Activated CD8-positive, alpha-beta memory T cell treated with anti-CD3 and anti-CD28 coated beads for 36 hours (primary cell): Measurements from ENCODE around the gene MED17. TPM values are rescaled to one million over a fixed set of nuclear protein-coding genes. Genes with fewer than 3 reads are reported as not detected.
"Not testable (repeated sequence)": the region's sequence is repeated elsewhere in the genome, so short reads cannot be mapped to it uniquely, and the experiment has no call there.

ENCODE experiments used
- CTCF ChIA-PET: fragments of 350-600 bp; sonication (Branson Sonifier 250); formaldehyde crosslinking; loops from one replicate; lab custom pipeline; 2021; ENCODE audit warnings: antibody characterized with exemption; lab: Charles Lee
- POLR2A ChIA-PET: fragments of 350-600 bp; sonication (Branson Sonifier 250); formaldehyde crosslinking; loops from one replicate; lab custom pipeline; 2021; ENCODE audit warnings: antibody characterized with exemption; lab: Charles Lee
- total RNA-seq, 2 experiments: library from RNA; stranded (reverse); gene quantifications; one replicate each; pipeline ENCODE4 v1.2.3, GENCODE V29; 2021

The MED17 gene, protein sequence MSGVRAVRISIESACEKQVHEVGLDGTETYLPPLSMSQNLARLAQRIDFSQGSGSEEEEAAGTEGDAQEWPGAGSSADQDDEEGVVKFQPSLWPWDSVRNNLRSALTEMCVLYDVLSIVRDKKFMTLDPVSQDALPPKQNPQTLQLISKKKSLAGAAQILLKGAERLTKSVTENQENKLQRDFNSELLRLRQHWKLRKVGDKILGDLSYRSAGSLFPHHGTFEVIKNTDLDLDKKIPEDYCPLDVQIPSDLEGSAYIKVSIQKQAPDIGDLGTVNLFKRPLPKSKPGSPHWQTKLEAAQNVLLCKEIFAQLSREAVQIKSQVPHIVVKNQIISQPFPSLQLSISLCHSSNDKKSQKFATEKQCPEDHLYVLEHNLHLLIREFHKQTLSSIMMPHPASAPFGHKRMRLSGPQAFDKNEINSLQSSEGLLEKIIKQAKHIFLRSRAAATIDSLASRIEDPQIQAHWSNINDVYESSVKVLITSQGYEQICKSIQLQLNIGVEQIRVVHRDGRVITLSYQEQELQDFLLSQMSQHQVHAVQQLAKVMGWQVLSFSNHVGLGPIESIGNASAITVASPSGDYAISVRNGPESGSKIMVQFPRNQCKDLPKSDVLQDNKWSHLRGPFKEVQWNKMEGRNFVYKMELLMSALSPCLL
- 10 to 100 TPM; 36.3 to 42.1 TPM for total RNA-seq

DNA sequence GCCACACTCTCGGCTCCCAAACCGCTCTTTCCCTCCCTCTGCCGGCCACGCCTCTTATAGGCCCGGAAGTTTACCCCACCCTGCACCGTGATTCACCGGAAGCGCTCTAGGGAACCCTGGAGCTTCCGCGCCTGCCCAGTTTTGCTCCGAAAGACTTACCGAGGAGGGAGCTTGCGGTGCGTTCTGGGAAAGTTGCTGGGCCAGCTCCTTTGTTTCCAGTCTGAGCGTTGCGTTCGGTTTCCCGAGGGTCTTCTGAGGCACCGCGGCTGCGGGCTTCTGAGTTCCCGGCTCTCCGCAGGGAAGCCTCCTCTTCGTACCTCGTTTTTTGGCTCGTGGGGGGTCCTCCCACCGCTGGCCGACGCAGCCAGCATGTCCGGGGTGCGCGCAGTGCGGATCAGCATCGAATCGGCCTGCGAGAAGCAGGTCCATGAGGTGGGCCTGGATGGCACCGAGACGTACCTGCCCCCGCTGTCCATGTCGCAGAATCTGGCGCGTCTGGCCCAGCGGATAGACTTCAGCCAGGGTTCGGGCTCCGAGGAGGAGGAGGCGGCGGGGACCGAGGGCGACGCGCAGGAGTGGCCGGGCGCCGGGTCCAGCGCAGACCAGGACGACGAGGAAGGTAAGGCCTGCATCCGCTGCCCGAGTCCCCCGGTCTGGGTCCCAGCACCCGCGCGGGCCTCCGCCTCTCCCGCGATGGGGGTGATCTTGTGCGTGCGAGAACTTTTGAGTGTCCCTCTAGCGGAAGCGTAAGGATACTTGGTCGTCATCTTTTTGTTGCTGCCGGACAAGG lies at the start of gene MED17:
MED17 (plus strand) TSS at position 138 of the 790 bp plus-strand sequence; CDS start at position 370, 232 bp downstream.
- ChIA-PET POLR2A (interaction anchor here (0.6 to 2.9 kb wide), 9 partner anchors 14 to 580 kb away, joined by 3 to 61 read pairs (median 6); partner anchors contain the start of genes C11orf54, CEP295, PANX1 and TAF1D), CTCF (interaction anchor here (0.8 to 1.2 kb wide), 4 partner anchors 19 to 123 kb away, joined by 3 to 10 read pairs (median 3); partner anchors contain the start of genes C11orf54, CEP295 and TAF1D)

DNA sequence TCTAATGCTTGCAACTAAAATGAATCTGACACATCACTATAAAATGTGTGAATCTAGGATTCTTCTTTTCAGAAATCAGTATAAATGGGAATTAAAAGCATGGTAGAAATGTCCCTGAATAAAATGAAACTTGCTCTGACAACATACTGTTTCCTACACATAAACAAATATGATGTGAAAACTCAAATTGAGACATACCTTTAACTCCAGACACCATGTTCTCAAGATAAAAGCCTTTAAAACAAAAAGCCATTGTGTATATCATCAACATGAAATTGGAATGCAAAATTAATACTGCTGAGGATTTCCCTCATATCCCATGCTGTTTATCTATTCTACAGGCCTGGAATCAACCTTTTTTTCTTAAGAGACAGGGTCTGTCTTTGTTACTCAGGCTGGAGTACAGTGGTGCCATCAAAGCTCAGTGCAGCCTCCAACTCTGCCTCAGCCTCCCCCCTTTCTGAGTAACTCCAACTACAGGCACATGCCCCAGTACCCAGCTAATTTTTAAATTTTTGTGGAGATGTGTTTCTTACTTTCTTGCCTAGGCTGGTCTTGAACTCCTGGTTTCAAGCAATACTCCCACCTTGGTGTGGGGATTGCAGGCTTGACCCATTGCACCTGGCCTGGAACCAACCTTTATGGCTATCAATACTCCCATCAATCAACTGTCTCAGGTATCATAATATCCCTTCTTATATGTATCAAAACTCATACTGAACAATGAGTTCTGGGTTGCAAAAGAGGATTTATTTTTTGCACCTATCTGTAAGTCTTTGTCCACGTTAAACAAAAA lies 49.5 kb upstream of the MED17 start:
- ChIA-PET CTCF (no interaction called here), POLR2A (interaction anchor here (2.0 kb wide), 1 partner anchor 49 kb away, joined by 5 read pairs; the partner anchor contains the start of gene MED17)

DNA sequence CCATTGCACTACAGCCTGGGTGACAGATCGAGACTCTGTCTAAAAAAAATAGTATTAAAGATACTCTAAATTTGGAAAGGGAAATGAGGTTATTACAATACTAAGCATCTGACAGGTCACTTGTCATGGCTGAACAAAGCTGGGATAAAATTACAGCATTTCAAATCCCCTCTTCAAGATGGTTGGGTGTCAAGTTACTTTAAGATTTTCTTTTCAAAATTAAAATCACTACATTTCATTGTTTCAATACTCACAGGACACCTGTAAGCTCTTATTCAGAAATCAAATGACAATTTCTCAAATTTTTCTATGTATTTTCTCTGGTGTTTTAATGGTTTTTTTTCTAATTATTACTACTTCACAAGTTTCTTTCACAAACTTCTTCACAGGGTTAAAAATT lies 48.5 kb upstream of the MED17 start:
- CTCF ChIA-PET, result no interaction called here

DNA sequence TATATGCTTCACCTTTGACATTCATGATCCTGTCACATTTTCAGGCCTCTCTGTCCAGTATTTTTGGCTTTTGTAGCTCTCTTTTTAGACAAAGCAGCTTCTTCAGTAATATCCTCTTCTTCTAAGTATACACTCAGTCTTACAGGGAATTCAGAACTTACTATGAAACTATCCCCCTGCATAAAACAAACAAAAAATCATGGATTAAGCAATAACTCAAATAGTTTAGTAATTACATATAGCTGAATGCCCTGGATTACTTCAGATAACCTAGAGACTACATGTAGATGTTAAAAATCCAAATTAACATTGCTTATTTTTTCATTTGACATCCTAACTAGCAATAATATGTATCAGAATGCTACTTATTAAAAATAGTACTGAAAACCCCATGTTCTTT lies 48.0 kb upstream of the MED17 start:
- CTCF ChIA-PET, result no interaction called here
- POLR2A ChIA-PET, result interaction anchor here (2.0 kb wide), 1 partner anchor 48 kb away, joined by 5 read pairs; the partner anchor contains the start of gene MED17

More for the DNA sequence above, 48.5 kb upstream of the MED17 start:
- POLR2A ChIA-PET, result interaction anchor here (2.0 kb wide), 1 partner anchor 48 kb away, joined by 5 read pairs; the partner anchor contains the start of gene MED17

DNA sequence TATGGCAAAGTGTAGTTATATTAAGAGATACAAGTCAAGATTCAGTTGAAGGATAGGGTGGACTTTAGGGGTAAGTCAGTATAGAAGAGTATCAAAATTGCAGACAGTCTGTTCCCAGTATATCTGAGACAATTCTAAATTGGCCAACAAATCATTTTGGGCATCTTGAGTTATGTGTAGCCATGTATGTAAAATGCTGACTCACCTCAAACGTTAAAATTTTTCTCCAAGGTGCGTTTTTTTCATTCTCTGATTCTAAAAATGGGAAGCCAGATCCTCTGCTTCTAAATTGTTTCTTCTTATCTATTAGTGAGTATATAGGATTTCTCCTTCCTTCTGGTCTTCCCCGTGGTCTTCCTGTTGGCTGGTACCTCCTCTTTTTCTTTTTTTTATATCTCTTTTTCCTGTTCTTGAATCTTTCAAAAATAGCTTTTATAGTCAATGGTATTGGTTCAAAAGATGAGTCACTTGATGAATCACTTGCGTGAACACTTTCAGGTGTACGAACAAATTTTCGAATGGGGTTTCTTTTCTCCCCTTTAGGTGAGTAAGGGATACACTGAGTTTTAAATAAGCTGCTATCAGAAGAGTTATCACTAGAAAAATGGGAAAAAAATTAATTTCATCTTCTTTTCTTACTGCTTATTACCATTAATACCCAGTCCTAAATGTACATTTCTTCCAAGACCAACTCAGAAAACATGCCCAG lies 46.0 kb upstream of the MED17 start:
- POLR2A ChIA-PET, result interaction anchor here (1.1 to 4.5 kb wide), 4 partner anchors 8 to 59 kb away, joined by 3 to 35 read pairs (median 5); partner anchors contain the start of gene MED17
- CTCF ChIA-PET, result interaction anchor here (0.9 to 1.4 kb wide), 2 partner anchors 10 to 46 kb away, joined by 3 to 5 read pairs; partner anchors contain the start of gene MED17

DNA sequence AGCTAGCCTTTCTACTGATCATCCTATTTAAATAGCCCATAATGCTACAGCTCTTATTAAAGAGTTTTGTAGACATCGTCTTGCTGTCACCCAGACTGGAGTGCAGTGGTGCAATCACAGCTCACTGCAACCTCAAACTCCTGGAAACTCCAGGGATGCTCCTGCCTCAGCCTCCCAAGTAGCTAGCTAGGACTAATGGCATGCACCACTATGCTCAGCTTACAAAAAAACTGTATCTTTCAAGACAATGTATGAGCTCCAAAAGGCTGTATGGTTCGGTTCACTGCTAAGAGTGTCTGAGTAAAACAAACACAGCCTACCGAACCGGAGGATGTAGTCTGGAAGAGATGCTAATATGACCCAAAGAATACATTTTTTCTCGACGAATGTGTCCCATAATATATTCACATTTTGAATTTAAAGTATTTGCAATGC lies 45.4 kb upstream of the MED17 start:
- CTCF ChIA-PET, result interaction anchor here (0.9 to 1.4 kb wide), 2 partner anchors 11 to 45 kb away, joined by 3 to 5 read pairs; partner anchors contain the start of gene MED17

DNA sequence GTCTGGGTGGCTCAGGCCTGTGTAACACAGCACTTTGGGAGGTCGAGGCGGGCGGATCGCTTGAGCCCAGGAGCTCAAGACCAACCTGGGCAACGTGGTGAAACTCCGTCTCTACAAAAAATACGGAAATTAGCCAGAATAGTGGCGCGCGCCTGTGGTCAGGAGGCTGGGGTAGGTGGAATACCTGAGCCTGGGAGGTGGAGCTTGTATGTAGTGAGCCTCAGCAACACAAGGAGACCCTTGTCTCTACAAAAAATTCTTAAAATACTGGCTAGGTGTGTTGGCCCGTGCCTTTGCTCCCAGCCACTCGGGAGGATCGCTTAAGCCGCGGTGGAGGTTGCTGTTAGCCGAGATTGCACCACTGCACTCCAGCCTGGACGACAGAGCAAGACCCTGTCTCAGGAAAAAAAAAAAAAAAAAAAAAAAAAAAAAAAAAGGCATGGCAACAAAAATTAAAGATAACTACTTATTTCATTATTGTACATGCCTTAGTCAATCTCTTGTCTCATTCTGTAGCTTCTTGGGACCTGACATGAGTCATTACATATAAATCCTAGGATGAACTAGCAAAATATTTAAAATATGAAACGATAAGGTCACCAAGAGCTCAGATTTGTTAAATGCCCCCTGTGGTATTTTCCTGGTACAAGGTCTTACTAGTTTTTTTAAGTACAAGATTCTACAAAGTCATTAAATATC lies 43.9 kb upstream of the MED17 start:
- ChIA-PET CTCF (interaction anchor here (0.6 to 2.5 kb wide), 3 partner anchors 17 to 55 kb away, joined by 3 to 10 read pairs (median 4); partner anchors contain the start of gene MED17), POLR2A (interaction anchor here (0.6 to 4.5 kb wide), 10 partner anchors 10 to 1327 kb away, joined by 3 to 61 read pairs (median 6); partner anchors contain the start of genes CEP295, FUT4, MED17 and PANX1)

More for the DNA sequence above, 45.4 kb upstream of the MED17 start:
- POLR2A ChIA-PET, result interaction anchor here (1.1 to 4.5 kb wide), 4 partner anchors 9 to 59 kb away, joined by 3 to 35 read pairs (median 5); partner anchors contain the start of gene MED17

DNA sequence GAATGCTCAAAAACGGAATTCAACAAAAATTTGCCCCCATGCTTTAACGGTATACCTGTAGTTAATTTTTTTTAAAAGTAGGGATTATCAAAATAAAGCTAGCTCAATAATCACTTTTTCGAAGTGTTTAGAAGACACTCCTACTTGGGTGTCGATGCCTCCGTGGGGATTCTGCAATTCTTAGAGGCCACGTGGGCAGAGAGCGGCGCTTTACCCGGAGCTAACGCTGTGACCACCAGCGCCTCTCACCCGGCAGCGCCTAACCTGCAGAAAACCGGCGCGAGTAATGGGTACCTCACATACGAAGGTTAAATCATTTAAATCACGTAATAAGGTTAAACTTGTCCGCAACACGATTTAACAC lies 43.4 kb upstream of the MED17 start:
- CTCF ChIA-PET, result interaction anchor here (0.6 to 2.5 kb wide), 3 partner anchors 18 to 55 kb away, joined by 3 to 10 read pairs (median 4); partner anchors contain the start of gene MED17
- POLR2A ChIA-PET, result interaction anchor here (0.6 to 4.5 kb wide), 8 partner anchors 11 to 1326 kb away, joined by 3 to 61 read pairs (median 10); partner anchors contain the start of genes CEP295, FUT4 and MED17

DNA sequence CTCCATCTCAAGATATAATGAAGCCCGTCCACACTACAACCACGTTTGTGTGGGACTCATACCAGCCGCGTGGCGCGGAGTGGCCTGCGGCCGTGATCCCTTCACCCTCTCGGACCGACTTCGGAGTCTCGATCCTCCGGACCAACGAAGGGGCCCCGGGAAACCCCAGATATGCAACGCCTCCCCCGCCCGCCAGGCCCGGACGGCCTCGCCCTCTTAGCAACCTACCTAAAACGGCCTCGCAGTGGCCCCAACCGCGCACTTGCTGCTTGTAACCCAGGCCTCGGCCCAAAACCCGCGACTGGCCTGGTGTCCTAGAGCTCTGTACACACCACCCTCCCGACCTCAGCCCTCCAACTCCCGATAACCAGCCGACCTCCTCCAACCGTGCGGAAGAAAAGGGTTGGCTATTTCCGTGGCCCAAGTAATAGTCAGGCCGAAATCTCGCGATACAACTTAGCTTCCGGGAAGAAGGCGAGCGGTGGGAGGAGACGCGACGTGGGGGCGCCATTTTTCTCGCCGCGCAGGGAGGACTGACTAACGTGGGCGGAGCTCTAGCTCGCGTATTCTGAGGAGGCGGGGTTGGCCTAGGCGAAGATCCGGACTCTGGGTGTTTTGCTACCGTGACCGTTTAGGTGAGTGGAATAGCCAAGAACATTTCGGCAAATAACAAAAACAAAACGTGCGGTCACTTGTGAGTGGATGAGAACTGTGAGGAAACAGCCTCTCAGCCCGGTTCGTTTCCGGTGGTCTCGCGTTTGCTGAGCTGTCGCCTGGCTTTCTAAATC lies 42.8 kb upstream of the MED17 start, which contains the start of the genes C11orf54 and TAF1D:
C11orf54 (plus strand) TSS at position 579 of the 788 bp plus-strand sequence. CDS start 5,722 bp downstream, outside the sequence.
TAF1D (minus strand) TSS at position 402 of the 788 bp plus-strand sequence. CDS start 2,191 bp downstream, outside the sequence.
- ChIA-PET POLR2A (interaction anchor here (0.6 to 4.5 kb wide), 10 partner anchors 11 to 803 kb away, joined by 3 to 61 read pairs (median 4); partner anchors contain the start of genes CEP295, FUT4 and MED17), CTCF (interaction anchor here (2.5 kb wide), 1 partner anchor 43 kb away, joined by 10 read pairs; the partner anchor contains the start of gene MED17)

DNA sequence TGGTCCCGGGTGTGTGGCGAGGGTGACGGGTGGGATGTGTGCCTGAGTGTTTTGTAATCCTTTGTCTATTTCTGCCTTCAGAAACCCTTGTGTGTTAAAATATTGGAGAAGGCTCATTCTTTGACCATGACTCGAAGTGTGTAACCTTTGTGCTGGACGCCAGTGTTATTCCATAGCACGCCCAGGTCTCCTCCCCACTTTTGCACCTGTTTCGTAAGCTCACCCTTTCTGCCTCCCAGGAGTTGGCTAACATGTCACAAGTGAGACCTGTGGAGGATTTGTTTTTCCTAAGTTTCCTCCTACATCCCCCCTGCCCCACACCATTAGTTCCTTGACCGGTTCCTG lies 42.2 kb upstream of the MED17 start:
- ChIA-PET POLR2A (interaction anchor here (0.6 to 4.5 kb wide), 7 partner anchors 12 to 802 kb away, joined by 3 to 61 read pairs (median 5); partner anchors contain the start of genes CEP295, FUT4 and MED17), CTCF (interaction anchor here (2.5 kb wide), 1 partner anchor 42 kb away, joined by 10 read pairs; the partner anchor contains the start of gene MED17)

DNA sequence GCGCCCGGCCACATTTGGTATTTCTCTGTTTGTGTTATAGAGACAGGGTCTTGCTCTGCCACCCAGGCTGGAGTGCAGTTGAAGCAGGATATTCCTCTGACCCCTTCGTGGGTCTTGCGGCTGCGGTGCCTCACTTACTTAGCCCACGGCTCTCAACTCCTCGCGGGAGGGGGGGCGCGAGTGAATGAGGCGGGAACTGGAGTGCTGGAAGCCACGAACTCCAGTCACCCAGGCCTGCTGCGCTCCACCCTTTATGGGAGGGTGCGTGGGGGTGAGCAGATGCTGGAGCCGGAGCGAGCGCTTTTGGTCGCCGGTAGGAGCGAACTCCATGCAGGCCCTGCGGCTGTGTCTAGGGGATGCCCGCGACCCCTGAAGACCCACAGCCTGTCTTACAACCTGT lies 40.8 kb upstream of the MED17 start:
- ChIA-PET CTCF (no interaction called here), POLR2A (interaction anchor here (3.8 kb wide), 1 partner anchor 40 kb away, joined by 61 read pairs; the partner anchor contains the start of gene MED17)

DNA sequence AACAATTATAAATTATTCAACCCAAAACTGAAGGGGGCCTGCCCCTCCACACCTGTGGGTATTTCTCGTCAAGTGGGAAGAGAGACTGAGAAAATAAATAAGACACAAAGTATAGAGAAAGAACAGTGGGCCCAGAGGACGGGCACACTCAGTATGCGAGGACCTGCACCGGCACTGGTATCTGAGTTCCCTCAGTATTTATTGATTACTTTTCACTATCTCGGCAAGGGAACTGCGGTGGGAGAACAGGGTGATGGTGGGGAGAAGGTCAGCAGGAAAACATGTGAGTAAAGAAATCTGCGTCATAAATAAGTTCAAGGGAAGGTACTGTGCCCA lies 39.4 kb upstream of the MED17 start:
- CTCF ChIA-PET, result no interaction called here

DNA sequence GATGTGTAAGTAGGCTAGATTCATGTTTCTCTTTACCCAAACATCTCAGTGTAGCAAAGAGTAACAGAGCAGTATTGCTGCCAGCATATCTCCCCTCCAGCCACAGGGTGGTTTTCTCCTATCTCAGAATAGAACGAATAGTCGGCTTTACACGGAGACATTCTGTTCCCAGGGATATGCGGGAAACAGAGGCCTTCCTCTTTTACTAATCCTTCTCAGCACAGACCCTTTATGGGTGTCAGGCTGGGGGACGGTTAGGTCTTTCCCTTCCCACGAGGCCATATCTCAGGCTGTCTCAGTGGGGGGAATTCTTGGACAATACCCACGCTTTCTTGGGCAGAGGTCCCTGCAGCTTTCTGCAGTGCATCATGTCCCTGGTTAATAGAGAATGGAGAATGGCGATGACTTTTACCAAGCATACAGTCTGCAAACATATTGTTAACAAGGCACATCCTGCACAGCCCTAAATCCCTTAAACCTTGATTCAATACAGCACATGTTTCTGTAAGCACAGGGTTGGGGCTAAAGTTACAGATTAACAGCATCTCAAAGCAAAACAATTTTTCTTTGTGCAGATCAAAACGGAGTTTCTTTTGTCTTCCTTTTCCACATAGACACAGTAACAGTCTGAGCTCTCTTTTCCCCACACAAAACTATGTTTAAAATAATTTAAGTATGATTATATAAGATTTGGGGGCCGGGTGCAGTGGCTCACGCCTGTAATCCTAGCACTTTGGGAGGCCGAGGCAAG lies 38.9 kb upstream of the MED17 start:
- POLR2A ChIA-PET, CTCF ChIA-PET: not testable (repeated sequence)

More for the DNA sequence above, 39.4 kb upstream of the MED17 start:
- POLR2A ChIA-PET, result no interaction called here

DNA sequence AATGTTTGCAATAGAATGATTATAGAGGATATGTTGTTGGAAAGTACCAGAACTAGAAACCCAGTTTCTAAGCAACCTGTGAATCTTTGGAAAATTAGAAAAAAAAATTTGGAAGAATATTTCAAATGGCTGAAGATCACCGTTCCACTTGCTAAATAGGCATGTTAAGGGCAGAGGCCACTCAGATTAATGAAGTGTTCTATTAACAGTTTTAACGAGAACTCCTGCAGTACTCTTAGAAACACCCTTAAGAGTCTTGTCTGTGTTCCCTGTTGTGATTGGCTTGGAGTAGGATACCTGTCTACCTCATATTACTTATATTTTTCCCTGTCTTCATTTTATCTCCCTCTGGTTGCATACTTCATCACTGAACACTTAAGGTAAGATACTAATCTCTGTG lies 38.0 kb upstream of the MED17 start:
- ChIA-PET CTCF (no interaction called here), POLR2A (no interaction called here)
